SH-SY5Y (cell line): ENCODE data around the gene CELF2.

Experiments
- GATA2 ChIP-seq: IDR thresholded peaks from 2 replicates; pipeline ENCODE4 v1.6.1; 2011; ENCODE audit warnings: mild to moderate bottlenecking, low read depth, low read length
- GATA3 ChIP-seq: IDR thresholded peaks from 2 replicates; pipeline ENCODE4 v1.6.1; 2011; ENCODE audit warnings: low read depth, mild to moderate bottlenecking, low read length, moderate library complexity

Gene CELF2

DNA sequence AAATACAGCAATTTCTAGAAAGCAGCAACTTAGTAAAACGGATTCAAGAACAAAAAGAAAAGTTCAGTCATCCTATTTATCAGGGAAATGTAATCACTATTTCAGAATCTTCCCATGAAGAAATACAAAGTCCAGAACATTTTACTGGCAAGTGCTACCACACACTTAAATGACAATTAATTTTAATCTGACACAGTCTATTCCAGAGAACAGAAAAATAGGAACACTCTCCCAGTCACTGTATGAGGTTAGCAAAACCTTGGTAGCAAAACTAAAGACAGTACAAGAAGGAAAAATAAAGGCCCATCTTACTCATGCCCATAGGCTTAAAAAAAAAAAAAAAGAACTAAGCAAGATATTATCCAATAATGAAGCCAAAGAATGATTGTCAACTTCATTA is 295.8 kb downstream of the CELF2 start:
- TF ChIP-seq GATA2, result no peak
- TF ChIP-seq GATA3, result no peak

GRCh38 chr10:11317936-11318670 is 300.4 kb downstream of the CELF2 start:
- no peak for TF ChIP-seq GATA3
- TF ChIP-seq GATA2, result no peak

DNA sequence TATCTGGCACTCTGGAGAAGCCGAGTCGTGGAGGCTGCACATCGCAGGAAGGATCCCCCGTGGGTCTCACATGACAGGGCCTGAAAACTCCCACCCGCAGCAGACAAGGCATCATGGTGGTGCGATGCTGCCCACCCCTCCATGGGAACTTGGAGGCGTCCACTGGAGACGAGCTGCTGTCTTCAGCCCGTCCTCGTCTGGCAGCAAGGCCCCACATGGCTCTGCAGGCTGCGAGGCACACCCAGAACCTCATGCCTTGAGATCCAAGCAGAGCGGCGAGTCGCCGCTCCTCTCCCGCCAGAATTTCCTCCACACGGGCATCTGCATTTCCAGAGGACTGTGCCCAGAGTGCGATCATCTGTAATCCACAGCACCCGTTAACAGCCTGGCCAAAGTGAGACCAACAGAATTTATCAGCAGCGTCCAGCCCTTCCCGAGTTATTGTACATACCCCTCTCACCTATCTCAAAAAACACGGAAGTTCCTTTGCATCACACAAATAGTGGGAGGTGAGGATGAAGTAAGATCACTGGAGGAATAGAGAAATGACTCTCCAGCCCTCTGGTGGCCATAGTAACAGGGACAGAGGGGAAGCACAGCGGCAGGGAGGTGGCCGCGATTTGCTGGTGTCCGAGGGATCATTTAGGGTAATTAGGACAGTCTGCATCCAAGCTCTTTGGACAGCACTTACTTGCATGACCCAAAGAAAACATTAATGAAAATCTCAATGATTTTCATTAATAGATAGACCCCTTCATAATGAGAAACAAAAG is 301.3 kb downstream of the CELF2 start:
- TF ChIP-seq GATA2, result no peak
- no peak for TF ChIP-seq GATA3

- no peak for TF ChIP-seq GATA3
Observed at GRCh38 chr10:11319990-11320602, 302.4 kb downstream of the CELF2 start.

DNA sequence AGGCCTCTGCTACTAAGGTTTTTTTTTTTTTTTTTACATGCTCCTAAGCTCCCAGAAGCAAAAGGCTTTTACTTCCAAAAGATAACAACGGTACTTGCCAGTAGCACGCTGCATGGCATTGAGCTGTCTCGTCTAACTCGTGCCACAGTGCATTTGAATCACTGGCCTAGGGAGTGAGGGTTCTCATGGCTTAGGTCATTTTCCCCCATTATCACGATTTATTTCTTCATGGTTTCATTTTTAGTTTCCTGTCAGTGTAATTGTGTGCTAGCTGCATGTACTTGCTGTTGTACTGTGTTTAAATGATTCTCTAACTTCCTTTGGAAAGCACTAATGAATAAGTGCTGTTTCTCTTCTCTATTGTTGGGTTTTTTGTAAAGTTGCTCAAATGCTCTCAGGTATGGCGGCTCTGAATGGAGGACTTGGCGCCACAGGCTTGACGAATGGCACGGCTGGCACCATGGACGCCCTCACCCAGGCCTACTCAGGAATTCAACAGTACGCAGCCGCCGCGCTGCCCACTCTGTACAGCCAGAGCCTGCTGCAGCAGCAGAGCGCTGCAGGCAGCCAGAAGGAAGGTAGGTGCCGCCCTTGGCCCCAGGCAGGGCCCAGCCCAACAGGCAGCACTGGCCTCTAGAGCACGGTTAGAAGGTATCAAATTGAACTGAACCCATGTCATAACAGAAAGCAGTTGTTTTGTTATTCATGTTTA is 303.3 kb downstream of the CELF2 start:
- TF ChIP-seq GATA2 (no peak), GATA3 (no peak)

- no peak for TF ChIP-seq GATA3
- no peak for TF ChIP-seq GATA2
Observed at GRCh38 chr10:11322698-11323097, 305.0 kb downstream of the CELF2 start.

DNA sequence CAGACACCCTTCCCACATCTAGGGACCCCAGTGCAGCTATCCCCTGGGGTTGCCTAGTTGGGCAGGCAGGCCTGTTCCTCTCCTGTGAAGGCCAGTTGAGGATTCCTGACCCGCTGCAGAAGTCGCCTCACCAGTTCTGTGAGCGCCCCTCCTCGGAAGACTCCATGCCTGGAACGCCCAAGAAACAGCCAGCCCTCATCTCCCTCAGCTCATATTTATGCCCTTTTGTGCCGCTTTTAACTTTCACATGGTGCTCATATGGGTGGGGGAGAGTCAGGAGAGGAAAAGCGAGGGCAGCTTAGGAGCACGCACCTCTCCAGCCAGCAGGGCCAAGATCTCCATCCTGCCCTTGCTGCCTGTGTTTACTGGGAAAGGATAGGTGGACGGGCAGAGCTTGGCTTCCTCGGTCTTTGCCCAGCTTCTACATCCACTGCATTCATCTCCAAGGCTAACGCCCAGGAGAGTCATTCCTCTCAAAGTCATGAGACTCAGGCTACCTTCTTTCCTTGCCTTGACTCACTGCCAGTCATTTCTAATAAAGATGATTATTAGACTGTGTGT is 307.2 kb downstream of the CELF2 start:
- no peak for TF ChIP-seq GATA2
- no peak for TF ChIP-seq GATA3

- no peak for TF ChIP-seq GATA2
- TF ChIP-seq GATA3, result no peak
Observed at GRCh38 chr10:11325817-11326216, 308.1 kb downstream of the CELF2 start.

DNA sequence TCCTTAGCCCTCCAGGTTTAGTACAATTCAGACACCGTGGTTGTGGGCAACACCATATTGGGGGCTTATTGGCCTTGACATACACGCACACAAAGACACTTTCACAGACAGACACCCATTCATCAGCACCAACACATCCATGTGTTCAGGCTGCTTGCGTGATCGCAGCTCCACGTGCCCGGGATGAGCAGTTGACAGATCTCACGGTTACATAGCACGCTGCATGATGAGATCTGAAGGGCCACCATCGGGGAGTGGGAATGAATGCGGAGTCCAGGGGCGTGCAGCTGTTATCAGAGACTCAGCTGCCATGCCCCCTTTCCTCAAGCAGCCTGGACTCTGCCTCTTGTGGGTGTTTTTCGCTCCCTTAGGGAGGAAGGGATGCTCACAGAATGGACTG is 308.6 kb downstream of the CELF2 start:
- TF ChIP-seq GATA3 (no peak), GATA2 (no peak)

DNA sequence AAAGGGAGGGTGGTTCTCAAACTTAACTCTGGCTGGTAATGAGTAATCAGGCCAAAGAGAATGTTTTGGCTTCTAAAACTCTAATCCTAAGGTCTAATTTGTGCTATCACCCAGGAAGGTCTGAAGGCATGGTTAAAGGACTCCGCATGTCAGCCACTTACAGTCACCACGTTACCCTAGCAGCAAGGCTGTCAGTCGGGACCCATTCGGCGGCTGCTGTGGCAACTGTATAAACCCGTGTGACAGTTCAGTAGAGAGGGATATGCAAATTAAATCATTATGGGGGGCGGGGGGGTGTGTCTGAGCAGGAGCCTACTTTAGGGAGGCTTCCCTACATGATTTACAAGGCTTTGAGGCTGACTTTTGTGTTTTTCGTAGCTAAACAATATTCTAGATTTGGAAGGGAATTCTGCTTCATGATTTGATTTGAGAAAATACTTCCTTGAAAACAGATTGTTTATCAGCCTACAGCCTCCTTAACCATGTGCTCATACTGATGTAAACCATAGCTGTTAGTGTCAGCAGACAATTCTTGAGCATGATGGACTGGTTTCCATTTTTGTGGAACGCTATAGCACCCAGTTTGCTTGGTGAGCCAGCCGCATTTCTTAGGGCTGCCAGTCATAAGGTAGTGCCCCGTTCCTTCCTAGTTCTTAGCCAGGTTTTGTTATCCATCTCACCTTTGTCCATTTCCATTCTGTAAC is 309.4 kb downstream of the CELF2 start:
- TF ChIP-seq GATA3, result no peak
- no peak for TF ChIP-seq GATA2

GRCh38 chr10:11328264-11329061 is 310.8 kb downstream of the CELF2 start:
- TF ChIP-seq GATA3 (no peak), GATA2 (no peak)

- TF ChIP-seq GATA2 (no peak), GATA3 (no peak)
Observed at GRCh38 chr10:11329062-11329673, 311.5 kb downstream of the CELF2 start.
